Measurements from ENCODE around the gene SLC6A13.
"Not testable (repeated sequence)": the region's sequence is repeated elsewhere in the genome, so short reads cannot be mapped to it uniquely, and the experiment has no call there.

Gene SLC6A13

DNA sequence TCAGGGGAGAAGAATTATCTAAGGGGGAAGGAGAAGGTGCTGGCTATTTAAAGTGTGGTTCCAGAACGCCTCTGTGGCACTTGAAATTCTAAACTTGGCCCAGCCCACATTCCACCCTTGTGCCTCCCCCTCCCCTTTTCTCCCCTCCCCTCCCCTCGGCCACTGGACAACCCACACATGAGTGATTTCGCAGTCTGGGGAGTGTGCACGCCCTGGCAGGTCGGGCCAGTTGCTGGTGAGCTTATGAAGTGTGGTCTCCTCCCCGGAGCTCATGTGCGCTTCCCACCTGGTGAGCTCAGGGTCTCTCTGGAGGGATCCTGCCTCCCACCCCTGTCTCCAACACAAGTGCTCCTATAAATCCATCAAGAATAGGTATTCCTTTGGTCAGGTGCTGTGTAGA, at the start of gene SLC6A13:
TSS of gene SLC6A13 (minus strand) at position 20 of the 400 bp plus-strand sequence. CDS start 2,784 bp downstream, outside the sequence.
- no peak for DNase-seq

DNA sequence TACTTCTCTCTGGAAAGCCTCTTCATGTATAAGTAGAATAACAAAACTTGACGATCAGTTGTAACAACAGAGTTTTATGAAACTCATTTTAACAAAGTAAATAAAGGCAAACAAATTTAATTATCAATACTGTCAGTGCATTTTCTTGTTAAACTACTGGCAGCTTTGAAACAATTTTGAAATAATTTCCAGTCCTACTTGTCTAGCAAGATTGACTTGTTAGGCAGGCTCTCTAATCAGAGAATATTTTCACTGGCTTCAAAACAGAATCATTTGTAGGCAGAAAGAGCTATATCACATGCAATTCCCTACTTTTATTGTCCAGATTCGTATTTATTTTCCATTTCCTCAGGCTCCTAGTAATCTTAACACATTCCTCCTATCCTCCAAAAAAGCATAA, 45.9 kb upstream of the SLC6A13 start:
- DNase-seq, result no peak

DNA sequence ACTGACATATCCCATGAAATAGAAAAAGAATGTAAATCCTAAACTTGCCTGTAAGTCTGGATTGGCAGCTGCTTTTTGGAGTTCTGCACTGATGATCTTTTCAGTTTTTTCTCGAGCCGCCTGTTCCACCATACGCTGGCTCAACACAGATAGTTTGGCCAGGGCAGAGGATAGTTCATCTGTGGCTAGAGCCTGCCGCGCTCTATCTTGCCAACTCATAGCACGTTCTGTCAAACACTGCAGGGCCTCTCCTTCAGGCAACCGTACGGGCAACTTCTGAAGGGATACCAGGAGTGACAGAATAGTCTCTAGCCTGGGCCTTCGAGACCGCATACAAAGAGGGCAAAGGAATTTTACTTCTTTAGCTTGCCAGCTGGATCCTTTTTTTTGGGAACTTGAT, 44.8 kb upstream of the SLC6A13 start:
- no peak for DNase-seq

DNA sequence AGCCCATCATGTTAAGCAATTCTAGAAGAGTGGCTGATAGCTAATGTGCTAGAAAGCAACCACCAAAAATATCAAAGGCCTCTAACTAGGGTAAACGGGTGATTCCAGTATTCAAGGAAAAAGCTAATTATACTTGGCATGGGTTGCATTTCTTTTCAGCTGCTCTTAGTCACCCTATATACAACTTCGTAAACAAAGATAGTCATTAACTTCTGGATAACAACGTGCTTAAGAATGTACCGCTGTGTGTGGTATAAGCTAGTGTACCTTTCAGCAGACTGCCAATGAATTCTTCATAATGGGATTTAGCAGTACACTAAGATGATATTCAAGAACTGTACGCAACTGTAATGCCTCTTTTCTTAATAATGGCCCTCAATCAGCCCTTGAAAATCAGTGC, 42.2 kb upstream of the SLC6A13 start:
- peak; percentile 47 for DNase-seq

DNA sequence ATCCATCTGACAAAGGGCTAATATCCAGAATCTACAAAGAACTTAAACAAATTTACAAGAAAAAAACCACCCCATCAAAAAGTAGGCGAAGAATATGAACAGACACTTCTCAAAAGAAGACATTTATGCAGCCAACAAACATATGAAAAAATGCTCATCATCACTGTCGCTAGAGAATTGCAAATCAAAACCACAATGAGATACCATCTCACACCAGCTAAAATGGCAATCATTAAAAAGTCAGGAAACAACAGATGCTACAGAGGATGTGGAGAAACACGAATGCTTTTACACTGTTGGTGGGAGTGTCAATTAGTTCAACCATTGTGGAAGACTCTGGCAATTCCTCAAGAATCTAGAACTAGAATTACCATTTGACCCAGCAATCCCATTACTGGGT, 40.1 kb upstream of the SLC6A13 start:
- DNase-seq, result not testable (repeated sequence)

DNA sequence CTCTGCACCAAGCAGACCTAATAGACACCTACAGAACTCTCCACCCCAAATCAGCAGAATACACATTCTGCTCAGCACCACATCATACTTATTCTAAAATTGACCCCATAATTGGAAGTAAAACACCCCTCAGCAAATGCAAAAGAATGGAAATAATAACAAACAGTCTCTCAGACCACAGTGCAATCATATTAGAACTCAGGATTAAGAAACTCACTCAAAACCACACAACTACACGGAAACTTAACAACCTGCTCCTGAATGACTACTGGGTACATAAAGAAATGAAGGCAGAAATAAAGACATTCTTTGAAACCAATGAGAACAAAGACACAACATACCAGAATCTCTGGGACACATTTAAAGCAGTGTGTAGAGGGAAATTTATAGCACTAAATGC, 37.5 kb upstream of the SLC6A13 start:
- not testable (repeated sequence) for DNase-seq

DNA sequence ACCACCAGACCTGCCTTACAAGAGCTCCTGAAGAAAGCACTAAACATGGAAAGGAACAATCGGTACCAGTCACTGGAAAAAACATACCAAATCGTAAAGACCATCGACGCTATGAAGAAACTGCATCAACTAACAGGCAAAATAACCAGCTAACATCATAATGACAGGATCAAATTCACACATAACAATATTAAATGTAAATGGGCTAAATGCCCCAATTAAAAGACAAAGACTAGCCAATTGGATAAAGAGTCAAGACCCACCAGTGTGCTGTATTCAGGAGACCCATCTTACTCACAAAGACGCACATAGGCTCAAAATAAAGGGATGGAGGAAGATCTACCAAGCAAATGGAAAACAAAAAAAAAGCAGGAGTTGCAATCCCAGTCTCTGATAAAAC, 36.9 kb upstream of the SLC6A13 start:
- not testable (repeated sequence) for DNase-seq

DNA sequence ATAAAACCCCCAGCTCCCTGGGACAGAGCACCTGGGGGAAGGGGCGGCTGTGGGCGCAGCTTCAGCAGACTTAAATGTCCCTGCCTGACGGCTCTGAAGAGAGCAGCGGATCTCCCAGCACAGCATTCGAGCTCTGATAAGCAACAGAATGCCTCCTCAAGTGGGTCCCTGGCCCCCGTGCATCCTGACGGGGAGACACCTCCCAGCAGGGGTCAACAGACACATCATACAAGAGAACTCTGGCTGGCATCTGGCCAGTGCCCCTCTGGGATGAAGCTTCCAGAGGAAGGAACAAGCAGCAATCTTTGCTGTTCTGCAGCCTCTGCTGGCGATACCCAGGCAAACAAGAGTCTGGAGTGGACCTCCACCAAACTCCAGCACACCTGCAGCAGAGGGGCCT, 35.4 kb upstream of the SLC6A13 start:
- not testable (repeated sequence) for DNase-seq

DNA sequence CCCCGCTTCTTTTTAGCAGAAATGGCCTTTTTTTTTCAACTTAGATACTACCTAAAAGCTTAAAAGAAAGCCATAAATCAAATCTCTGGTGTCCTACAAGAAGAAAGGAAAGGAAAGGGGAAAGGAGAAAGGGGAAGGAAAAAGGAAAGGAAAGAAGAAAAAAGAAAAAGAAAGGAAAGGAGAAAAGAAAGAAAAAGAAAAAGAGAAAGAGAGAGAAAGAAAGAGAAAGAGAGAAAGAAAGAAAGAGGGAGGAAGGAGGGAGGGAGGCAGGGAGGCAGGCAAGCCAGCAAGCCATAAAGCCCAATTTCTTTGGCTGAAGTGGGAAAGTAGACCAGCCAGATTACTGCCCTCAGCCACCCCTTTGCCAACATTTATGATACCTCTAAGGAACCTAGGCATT, 32.5 kb upstream of the SLC6A13 start:
- no peak for DNase-seq

DNA sequence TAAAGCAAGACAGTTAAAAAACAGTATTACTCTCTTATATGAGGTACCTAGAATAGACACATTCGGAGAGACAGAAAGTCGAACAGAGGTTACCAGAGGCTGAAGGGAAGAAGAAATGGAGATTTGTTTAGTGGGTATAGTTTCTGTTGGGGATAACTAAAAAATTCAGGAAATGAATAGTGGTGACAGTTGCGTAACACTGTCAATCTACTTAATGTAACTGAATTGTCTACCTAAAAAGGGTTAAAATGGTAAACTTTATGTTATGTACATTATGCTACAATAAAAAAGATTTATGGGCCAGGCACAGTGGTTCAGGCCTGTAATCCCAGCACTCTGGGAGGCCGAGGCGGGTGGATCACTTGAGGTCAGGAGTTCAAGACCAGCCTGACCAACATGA, 30.6 kb upstream of the SLC6A13 start:
- no peak for DNase-seq

DNA sequence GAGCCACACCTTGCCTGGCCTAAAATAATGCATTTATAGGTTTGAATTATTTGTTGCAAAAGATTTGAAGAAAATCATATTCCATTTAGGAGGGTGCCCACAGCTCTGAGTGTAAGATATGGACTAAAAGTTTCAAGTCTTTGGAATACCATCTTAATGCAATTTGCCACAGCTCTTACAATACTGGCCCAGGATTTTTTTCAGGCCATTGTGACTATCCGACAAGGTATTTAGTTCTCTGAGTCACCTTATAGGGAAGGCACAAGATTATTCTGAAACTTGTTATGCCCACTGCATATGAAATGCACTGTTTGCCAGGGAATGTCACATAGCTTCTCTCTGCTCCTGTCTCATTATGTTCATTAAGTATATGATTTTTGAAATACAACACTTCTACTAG, 29.6 kb upstream of the SLC6A13 start:
- DNase-seq, result no peak

DNA sequence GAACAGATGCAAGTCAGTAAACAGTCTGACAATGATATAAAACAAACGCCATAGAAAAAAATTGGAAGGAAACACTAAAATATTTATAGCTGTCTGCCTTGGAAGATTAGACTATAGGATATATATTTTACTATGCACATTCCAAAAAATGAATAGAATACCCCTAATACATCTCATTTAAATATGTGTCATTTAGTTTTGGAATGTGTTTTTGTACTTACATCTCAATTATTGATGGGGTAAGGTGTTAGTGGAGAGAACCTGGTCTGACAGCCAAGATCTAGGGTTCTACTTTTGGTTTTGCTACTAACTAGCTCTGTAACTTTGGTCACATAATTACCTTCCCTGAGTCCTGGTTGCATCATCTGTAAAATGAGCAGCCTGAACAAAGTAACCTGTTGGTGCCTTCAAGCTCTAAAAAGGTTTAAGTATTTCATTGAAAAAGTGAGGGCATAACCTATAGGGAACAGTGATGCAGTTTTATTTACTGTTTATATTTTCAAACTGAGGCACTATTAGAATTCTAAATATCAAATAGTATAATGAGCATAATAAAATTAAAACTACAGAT, 28.6 kb upstream of the SLC6A13 start:
- DNase-seq, result no peak

DNA sequence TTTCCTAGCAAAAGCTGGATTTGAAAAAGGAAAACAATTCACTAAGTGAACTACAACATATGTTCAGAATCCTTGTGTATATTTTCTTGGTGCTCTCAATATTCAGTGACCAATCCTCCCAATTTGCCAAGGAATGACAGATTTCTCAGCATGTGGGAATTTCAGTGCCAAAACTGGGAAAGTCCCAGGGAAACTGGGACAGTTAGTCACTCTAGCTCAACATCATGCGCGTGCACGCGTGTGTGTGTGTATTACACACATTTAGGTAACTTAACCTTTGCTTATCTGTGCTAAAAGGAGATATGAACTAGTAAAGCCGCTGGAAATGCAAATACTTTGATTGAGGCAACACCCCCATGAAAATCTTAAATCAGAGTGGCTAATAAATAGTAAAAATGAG, 26.1 kb upstream of the SLC6A13 start:
- no peak for DNase-seq

DNA sequence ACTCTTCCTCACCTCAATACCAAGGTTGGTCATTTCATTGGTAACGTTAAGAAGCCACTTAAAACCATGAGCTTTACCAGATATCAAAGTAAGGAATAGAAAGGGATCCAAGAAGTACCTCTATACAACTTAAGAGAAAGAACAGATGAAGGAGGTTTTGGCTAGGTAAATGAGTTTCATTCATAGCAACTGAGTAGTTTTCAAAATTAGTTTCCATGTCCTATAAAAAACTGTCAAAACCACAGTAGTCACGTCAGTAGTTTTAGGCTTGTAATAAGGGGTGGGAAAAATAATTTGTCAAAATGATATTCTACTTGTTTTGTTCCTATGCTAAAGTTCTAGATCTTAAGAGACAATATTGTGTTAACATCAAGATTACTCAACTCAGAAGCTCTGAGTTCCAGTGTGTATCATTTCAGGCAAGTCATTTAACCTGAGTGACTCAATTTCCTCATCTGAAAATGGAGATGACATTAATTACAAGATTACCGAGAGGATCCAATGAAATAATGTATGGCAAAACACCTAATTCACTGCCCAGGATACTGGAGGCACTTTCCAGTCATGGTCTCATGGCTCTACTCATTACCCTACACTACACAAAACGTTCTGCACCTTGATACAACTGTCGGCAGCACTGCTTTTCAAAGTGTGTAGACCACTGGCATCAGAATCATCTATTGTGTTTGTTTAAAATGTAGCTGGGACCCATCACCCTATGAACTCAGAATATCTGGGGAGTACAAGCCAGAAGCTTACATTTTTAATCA, 24.1 kb upstream of the SLC6A13 start:
- no peak for DNase-seq

DNA sequence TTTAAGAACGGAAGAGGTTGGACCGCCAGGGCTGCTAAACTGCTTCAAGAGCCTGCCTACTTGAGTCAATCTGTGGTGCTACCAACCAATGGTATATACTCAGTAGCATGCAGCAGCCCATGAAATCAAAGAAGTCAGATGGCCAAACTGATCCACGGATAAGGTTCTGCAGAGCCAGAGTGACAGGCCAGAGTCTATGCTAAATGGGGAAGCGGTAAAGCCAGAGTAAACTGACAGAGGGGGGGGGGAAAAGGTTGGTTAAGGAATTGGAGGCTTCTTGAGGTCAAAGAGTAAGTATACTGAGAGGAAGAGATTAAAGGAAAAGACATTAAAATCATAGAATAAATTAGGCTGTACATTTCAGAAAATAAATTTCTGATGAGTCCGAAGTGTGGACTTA, 15.4 kb upstream of the SLC6A13 start:
- DNase-seq, result no peak

DNA sequence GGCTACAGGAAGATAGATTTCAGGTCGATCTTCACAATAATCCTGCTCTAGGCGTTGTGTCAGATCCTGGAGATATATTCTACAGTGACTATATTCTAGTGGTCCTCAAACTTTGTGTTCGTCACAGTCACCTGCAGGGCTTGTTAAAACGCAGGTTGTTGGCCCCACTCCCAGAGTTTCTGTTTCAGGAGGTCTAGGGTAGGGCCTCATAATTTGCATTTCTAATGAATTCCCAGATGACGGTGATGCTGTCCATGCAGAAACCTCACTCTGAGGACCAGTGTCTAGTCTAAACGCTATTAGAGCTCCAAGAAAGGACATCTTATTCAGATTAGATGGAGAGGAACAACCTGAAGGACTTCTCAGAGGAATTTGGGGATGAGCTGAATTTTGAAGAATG, 13.2 kb upstream of the SLC6A13 start:
- DNase-seq, result no peak

DNA sequence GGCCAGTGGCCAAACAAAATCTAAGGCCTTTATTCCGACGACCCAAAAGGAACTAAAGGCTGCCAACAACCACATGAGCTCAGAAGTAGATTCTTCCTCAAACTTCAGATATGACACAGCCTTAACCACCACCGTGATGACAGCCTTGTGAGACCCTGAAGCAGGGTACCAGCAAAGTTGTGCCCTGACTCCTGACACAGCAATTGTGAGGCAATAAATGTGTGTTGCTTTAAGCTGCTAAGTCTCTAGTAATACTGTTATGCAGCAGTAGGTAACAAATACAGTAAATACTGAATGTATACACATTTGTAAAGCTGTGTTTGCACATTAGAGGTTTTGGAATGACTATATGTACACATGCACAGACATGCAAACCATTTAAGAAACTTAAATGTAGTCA, 10.7 kb upstream of the SLC6A13 start:
- DNase-seq, result no peak

DNA sequence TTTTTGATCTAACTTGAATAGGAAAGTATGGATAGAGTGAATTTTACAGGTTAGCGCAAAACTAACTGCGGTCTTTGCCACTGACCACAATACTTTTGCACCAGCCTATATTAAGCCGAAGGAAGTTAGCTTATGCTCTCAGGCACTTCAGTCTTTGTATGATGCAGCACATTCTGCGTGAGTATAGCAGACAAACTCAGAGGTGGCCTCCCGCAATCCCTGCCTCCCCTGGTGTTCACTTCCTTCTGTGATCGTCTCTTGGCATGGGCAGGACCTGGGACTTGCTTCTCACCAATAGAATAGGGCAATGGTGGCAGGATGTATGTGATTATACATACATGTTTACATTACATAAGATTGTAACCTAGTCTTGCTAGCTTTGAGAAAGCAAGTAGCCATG, 10.3 kb upstream of the SLC6A13 start:
- no peak for DNase-seq

DNA sequence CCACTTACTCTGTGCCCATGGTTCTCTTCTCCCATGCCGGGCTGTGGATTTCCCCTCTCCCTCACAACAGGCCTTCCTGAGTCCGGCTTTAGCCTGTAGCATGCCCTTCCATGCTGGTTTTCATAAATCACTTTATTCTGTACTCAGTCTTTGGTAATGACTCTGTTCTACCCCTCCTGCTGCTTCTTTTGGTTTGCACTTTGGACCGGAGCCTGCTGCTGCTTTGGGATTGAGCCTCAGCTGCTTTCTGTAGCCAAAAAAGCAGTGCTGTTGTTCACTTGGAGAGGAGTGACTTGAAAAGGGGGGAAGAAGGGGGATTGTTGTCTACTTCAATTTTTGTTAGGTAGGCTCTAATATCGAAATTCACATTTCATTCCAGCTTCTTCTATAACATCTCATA, 8.5 kb upstream of the SLC6A13 start:
- no peak for DNase-seq

DNA sequence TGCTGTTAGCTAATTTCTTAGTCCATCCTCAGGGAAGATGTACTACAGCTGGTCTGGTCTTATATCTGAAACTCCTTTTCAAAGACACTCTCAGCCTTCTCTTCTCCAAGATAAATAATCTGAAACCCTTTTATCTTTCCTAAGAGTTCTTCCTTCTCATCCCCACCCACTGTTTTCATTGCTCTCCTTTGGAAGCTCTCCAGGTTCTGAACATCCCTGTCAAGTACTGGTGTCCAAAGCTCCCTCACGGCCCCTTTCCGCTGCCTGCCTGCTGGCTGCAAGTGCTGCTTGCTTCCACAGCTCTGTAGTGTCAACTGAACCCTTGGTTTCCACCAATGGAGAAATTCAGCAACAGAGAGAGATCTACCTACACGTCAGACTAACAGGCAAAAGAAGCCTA, 6.6 kb upstream of the SLC6A13 start:
- no peak for DNase-seq

DNA sequence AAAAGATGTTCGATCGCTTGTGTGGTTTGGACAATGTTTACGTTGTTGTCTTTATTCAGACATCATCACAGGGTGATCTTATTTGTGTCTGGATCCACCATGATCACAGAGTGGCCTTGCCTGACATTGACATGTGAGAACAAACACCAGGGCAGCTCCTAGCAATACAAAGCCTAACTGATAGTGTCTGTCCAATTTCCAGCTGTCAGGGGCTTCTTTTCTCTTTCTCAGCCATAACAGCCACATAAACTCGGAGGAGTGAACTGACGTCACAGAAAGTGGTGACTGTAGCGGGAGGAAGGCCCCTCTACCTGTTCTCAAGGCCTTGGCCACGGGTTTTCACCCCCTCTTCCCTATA, 5.8 kb upstream of the SLC6A13 start:
- no peak for DNase-seq

DNA sequence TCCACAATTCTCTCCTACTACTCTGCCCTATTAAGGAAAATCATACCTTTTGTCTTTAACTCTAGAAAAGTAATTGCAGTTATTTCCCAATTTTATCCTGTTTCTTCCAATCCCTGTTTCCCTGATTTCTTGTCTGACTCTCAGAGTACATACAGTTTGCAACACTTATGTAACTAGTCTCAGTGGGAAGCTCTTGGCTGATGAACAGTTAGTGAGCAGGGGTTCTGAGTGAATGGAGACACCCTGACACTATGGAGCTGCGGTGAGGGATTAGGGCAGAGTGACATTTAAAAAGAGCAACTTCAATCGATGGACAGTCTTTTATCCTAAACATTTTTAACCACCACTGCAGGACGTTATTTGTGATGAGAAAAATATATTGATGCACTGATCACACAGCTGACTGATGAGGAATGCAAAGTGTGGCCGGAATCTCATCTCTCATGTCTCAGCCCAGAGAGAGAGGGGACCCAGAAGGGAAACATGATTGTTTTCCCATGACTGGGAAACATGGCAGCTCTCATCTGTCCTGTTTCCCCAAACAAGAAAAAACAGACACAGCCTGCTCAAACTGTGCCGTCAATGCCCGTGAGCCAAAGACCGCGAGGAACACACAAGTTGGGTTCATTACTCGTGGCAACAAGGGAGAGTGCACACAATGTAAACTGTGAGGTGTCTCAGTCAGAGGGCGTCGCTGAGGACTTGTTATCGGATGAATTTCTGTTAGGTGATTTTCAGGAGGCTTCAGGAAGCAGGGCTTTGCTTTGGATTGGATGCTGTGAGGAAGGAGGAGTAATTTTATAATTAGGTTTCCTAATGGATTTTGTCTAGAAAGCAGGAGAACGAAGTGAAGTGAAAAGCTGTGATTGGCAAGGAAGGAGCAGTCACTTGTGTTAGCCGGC, 5.2 kb upstream of the SLC6A13 start:
- DNase-seq, result no peak

DNA sequence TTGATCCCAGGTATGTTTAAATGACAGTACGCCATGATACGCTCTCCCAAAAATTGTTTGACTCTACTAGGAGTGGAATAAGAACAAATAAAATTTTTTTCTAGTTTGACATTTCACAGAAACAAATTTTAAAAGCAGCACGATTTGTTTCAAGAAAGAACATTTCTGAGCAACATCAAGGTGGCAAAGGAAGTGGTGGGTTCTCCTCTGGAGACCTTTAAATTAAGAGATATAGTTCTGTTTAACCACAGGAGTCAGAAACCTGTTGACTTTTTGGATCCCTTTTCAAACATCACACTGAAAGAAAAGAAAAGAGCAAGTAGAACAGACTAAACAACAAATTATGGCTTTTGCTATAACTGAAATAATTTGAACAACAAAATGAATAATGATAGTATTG, 2.5 kb upstream of the SLC6A13 start:
- no peak for DNase-seq

DNA sequence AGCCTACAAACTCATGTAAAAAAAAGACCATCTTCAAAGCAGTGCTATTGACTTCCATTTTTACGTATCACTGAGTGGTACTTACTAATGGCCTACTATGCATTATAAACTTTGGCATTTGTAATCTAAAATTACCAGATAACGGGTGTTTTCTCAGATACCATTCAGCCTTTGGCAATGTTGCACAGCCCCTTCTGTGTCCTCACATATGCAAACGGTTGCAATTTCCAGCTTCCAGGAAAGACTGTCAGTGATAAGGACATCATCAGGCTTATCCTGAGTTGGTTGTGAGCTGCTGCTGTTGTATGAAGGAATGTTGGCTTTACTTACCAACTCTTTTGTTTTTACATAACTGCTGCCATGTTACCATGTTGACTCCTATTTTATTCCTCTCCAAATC, 1.6 kb upstream of the SLC6A13 start:
- DNase-seq, result no peak

Data from DMS79 treated with DMSO at 0.1 percent for 48 hours (cell line).